Left colon (tissue), 2 donors: ENCODE data around the gene NPIPA2. TPM values are rescaled to one million over a fixed set of nuclear protein-coding genes. Genes with fewer than 3 reads are reported as not detected.
"Not testable (repeated sequence)": the region's sequence is repeated elsewhere in the genome, so short reads cannot be mapped to it uniquely, and the experiment has no call there.

Experiments used
- ATAC-seq: fragments of 200-7000 bp; cut with Tn5 transposase; one replicate; pipeline ENCODE4 v1.9.1; 2020; ENCODE audit warnings: mild to moderate bottlenecking, moderate library complexity
- DNase-seq, 2 donors: peaks; one replicate each; pipeline ENCODE4 v3.0.0-alpha.2; 2020
- intact Hi-C, 2 donors: fragments of 100-400 bp; cut with DNase I in 1 of 2; cut with micrococcal nuclease in 1 of 2; formaldehyde crosslinking; loops; one replicate each; pipeline versions ENCODE4 v1.11.2 to v1.14.0; 2022; cut with DNase I, micrococcal nuclease
- long read RNA-seq: library from polyadenylated mRNA; unstranded; transcript quantifications from one replicate; pipeline ENCODE4 v2.0.0, GENCODE V29; 2021
- total RNA-seq, 2 donors: library from RNA; stranded (reverse); fragmentation: NEBNext Ultra II Directional; extraction: Animal tissue kit (Norgen Biotek cat#: 25700); gene quantifications; one replicate each; pipeline ENCODE4 v1.2.1, GENCODE V29; 2021
- donor health status: DM: no; HTN: no; CAD: no.
- donor health status: DM: yes; HTN: yes; CAD: no.

NPIPA2 gene
- total RNA-seq, result 1 to 10 TPM in 1 of 2 donors, under 1 TPM in 1; 0.28 to 2.8 TPM
- long read RNA-seq, partial matches to known transcripts, result 1 of 1 reads
- long read RNA-seq, other reads (novel, unspliced or antisense), result 0 of 1 reads

DNA sequence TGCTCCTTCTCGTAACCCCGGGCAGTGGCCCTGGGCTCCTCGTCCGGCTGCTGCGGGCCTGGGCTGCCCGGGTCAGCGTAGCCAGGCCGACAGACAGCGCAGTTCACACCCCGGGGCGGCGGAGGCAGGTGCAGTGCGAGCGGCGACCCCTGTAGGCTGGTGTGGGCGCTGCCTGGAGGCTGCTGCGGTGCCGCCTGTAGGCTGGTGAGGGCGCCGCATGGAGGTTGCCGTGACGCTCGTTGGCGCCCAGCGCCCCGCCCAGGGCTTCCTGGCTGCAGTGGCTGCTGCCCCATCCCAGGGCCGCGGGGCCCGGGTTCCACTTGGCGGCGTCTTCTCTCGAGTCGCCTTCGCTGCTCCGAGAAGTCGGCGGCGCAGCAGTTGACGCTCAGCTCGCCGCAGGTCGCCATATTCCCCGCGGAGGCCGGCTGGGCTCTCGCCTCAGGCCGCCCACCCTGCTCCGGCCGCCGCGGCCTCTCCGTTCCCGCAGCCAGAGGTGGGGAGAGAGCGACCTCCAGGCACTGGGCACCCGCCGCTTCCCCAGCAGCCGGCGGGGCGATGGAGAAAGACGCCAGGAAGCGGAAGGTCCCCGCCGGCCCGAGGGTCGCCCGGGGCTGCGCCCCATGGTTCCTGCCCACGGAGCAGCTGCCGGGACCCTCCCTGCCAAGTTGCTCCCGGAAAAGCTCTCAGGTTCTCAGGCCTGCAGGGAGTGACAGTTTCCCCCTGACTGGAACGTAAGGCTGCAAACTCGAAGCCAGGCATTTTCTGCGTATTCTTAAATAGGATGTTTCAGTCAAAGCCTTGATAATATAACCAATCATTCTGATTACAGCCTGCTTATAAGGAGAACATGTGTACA lies at the start of gene NPIPA2:
Gene NPIPA2 (plus strand): TSS at position 261 of the 856 bp plus-strand sequence. CDS start 5,533 bp downstream, outside the sequence.
- ATAC-seq, result peak; percentile 90
- intact Hi-C loops, DNase-seq: not testable (repeated sequence)

DNA sequence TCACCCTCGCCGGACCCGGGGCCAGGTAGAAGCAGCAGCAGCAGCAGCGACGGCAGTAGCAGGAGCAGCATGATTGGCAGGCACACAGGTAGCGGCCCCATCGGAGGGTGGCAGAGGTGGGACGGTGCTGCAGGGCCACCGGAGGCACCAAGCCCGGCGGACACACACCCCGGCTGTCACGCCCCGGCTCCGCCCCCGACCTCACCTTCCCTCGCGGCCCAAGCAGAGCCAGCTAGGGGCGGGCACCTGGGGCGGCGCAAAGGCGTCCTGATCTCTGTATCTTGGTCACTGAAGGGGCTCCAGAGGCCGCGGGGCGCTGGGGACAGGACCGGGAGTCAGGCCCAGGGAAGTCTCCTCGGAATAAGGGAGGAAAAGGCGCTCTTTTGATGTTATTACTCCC lies 48.2 kb upstream of the NPIPA2 start, which contains the start of gene PLA2G10:
Gene PLA2G10 (minus strand): TSS at position 180 of the 400 bp plus-strand sequence. CDS start 79 bp downstream, at position 101.
- peak; percentile 94 for ATAC-seq
- intact Hi-C loops, DNase-seq: not testable (repeated sequence)

GRCh38 chr16:14701859-14702258 lies 40.5 kb upstream of the NPIPA2 start:
- ATAC-seq, result peak; percentile 50
- intact Hi-C loops, DNase-seq: not testable (repeated sequence)

GRCh38 chr16:14702672-14703071 lies 39.7 kb upstream of the NPIPA2 start:
- ATAC-seq, result peak; percentile 70
- intact Hi-C loops, DNase-seq: not testable (repeated sequence)

DNA sequence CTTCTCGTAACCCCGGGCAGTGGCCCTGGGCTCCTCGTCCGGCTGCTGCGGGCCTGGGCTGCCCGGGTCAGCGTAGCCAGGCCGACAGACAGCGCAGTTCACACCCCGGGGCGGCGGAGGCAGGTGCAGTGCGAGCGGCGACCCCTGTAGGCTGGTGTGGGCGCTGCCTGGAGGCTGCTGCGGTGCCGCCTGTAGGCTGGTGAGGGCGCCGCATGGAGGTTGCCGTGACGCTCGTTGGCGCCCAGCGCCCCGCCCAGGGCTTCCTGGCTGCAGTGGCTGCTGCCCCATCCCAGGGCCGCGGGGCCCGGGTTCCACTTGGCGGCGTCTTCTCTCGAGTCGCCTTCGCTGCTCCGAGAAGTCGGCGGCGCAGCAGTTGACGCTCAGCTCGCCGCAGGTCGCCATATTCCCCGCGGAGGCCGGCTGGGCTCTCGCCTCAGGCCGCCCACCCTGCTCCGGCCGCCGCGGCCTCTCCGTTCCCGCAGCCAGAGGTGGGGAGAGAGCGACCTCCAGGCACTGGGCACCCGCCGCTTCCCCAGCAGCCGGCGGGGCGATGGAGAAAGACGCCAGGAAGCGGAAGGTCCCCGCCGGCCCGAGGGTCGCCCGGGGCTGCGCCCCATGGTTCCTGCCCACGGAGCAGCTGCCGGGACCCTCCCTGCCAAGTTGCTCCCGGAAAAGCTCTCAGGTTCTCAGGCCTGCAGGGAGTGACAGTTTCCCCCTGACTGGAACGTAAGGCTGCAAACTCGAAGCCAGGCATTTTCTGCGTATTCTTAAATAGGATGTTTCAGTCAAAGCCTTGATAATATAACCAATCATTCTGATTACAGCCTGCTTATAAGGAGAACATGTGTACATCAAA lies 38.9 kb upstream of the NPIPA2 start, which contains the start of gene NPIPA3:
Gene NPIPA3 (plus strand): TSS at position 256 of the 856 bp plus-strand sequence. CDS start 5,533 bp downstream, outside the sequence.
- DNase-seq, intact Hi-C loops: not testable (repeated sequence)
- ATAC-seq, result peak; percentile 90

DNA sequence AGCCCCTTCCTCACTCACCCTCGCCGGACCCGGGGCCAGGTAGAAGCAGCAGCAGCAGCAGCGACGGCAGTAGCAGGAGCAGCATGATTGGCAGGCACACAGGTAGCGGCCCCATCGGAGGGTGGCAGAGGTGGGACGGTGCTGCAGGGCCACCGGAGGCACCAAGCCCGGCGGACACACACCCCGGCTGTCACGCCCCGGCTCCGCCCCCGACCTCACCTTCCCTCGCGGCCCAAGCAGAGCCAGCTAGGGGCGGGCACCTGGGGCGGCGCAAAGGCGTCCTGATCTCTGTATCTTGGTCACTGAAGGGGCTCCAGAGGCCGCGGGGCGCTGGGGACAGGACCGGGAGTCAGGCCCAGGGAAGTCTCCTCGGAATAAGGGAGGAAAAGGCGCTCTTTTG lies 9.1 kb upstream of the NPIPA2 start:
- intact Hi-C loops, result not testable (repeated sequence)
- peak; percentile 94 for ATAC-seq

DNA sequence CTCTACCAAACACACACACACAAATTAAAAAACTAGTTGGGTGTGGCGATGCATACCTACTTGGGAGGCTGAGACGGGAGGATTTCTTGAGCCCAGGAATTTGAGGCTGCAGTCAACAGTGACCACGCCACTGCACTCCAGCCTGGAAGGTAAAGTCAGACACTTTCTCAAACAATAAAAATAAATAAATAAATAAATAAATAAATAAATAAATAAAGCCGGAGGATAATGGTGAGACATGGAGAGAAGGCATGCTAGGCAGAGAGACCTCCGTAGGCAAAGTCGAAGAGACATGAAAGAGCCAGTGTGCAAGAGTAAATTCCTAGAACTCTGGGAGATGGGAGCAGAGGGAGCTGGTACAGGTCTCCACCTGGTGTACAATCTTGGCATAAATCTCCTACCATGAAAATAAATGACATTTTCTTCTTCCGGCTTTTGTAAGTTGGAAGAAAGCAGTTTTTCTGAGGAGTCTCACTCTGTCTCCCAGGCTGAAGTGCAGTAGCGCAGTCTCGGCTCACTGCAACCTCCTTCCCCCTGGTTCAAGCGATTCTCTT lies 1.4 kb upstream of the NPIPA2 start:
- DNase-seq, intact Hi-C loops: not testable (repeated sequence)
- ATAC-seq, result peak; percentile 45

More for the DNA sequence above, 9.1 kb upstream of the NPIPA2 start:
- not testable (repeated sequence) for DNase-seq

- DNase-seq, intact Hi-C loops: not testable (repeated sequence)
- peak; percentile 71 for ATAC-seq
Observed at GRCh38 chr16:14741794-14742193, 539 bp upstream of the NPIPA2 start.

DNA sequence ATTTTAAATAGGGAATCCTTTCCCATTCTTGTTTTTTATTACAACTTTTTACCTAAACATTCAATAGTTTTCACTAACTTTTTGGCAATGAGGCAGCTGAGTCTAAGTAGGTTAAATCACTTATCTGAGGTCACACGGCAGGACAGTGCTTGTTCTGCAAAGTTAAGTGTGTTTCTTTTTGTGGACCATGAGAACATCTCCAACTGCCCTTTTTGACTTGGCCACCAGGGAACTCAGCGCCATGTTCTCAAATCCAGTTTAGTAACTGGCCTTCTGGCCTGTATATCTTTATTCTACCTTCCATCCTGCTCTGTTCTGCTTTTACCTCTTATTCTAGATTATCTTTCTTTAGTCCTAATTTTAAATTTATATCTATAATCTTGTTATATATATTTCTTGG lies 31.3 kb downstream of the NPIPA2 start:
- intact Hi-C loops, ATAC-seq: not testable (repeated sequence)

GRCh38 chr16:14775624-14776023 lies 33.3 kb downstream of the NPIPA2 start:
- DNase-seq, ATAC-seq, intact Hi-C loops: not testable (repeated sequence)

More for the DNA sequence above, 31.3 kb downstream of the NPIPA2 start:
- not testable (repeated sequence) for DNase-seq

DNA sequence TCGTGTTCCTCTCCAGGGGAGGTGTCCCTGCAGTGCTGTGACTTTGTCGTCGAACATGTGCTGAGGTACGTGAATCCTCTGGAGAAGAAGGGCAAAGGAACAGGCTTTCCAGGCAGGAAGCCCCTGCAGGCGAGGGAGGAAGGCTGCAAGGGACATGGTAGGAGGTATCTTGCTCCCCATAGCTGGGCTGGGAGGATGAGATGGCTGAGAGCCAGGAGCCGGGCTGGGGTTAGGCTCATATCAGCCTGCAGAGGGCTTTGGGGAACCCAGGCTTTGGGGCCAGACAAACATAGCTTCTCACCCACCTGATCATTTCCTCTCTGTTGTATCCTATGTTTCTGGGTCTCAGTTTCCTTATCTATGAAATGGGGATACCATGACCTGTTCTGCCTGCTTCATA lies 34.4 kb downstream of the NPIPA2 start:
- not testable (repeated sequence) for DNase-seq

GRCh38 chr16:14779368-14779877 lies 37.1 kb downstream of the NPIPA2 start:
- ATAC-seq, DNase-seq, intact Hi-C loops: not testable (repeated sequence)

More for the DNA sequence above, 34.4 kb downstream of the NPIPA2 start:
- intact Hi-C loops, ATAC-seq: not testable (repeated sequence)

- ATAC-seq, DNase-seq, intact Hi-C loops: not testable (repeated sequence)
Observed at GRCh38 chr16:14786180-14786579, 43.8 kb downstream of the NPIPA2 start.

DNA sequence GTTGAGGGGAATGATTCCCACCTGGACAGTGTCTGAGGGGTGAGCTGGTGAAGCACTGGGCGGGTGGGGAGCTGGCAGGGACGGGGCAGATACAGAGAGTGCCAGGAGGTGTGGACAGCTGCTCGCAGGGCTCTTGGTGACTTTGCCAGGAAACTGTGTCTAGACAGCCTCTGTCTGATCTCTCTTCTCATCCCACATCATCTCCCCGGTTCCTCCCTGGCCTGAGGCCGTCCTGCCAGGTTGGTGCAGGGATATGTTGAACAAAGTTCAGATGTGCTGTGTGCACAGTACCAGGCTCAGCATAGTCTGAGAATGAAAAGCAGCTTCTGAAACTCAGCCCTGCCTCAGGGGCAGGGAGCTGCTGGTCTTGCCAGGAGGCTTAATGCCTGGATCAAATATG lies 47.2 kb downstream of the NPIPA2 start:
- intact Hi-C loops, ATAC-seq, DNase-seq: not testable (repeated sequence)

- ATAC-seq, intact Hi-C loops, DNase-seq: not testable (repeated sequence)
Observed at GRCh38 chr16:14790320-14790956, 48.1 kb downstream of the NPIPA2 start.

GRCh38 chr16:14792914-14793313 lies 50.6 kb downstream of the NPIPA2 start:
- intact Hi-C loops, DNase-seq, ATAC-seq: not testable (repeated sequence)

DNA sequence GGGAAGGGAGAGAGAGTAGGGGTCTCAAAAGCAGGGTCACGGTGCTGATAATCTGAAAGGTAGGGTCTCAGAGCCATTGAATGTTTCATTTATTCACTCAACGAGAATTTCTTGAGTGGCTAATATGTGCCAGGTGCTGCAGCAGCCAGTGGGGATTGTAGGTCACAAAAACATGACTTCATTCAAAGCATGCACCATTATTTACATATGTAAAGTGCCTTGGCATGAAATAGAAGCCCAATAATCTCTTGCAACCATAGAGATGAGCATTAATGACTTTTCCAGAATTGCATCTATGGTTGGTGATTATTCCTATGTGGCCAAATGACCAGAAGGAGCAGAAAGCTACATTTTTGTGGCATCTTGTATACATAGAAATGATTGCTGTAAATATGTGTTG lies 55.2 kb downstream of the NPIPA2 start:
- ATAC-seq, intact Hi-C loops, DNase-seq: not testable (repeated sequence)
